Sciatic nerve (tissue), 2 donors: ENCODE results near the gene MACROD2. TPM values are rescaled to one million over a fixed set of nuclear protein-coding genes. Genes with fewer than 3 reads are reported as not detected.
"Not testable (repeated sequence)": the region's sequence is repeated elsewhere in the genome, so short reads cannot be mapped to it uniquely, and the experiment has no call there.

ENCODE experiments used
- ATAC-seq: fragments of 200-7000 bp; cut with Tn5 transposase; one replicate; pipeline ENCODE4 v1.9.1; 2020; ENCODE audit warnings: mild to moderate bottlenecking, moderate library complexity
- DNase-seq: peaks from one replicate; pipeline ENCODE4 v3.0.0-alpha.2; 2020; ENCODE audit warnings: low spot score
- intact Hi-C: fragments of 100-400 bp; cut with DNase I; formaldehyde crosslinking; loops from one replicate; pipeline ENCODE4 v1.14.2; 2022
- total RNA-seq: library from RNA; stranded (reverse); fragmentation: NEBNext Ultra II Directional; extraction: Animal tissue kit (Norgen Biotek cat#: 25700); gene quantifications from one replicate; pipeline ENCODE4 v1.2.1, GENCODE V29; 2021
- donor health status: DM: no; HTN: no; CAD: no.
- donor health status: DM: no; HTN: no; CAD: no.

Gene MACROD2
- total RNA-seq, 1 donor from 2014 or later, result 13.8 TPM

DNA sequence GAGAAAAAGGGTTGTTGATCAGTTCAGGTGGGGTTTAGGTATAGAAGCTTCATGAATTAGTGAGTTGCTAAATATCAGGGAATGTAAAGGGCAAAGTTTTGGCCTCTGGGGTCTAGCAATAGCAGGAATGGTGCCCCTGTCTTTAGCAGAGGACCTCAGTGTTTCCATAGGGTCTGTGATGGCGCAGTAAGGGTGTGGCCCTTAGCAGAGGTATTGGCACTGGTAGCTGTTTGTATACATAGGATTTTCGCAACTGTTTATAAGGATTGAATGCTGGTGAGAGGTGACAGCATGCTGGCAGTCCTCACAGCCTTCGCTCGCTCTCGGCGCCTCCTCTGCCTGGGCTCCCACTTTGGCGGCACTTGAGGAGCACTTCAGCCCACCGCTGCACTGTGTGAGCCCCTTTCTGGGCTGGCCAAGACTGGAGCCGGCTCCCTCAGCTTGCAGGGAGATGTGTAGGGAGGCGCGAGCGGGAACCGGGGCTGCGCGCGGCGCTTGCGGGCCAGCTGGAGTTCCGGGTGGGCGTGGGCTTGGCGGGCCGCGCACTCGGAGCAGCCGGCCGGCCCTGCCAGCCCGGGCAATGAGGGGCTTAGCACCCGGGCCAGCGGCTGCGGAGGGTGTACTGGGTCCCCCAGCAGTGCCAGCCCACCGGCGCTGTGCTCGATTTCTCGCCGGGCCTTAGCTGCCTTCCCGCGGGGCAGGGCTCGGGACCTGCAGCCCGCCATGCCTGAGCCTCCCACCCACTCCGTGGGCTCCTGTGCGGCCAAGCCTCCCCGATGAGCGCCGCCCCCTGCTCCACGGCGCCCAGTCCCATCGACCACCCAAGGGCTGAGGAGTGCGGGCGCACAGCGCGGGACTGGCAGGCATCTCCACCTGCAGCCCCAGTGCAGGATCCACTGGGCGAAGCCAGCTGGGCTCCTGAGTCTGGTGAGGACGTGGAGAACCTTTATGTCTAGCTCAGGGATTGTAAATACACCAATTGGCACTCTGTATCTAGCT is 231.0 kb downstream of the MACROD2 start:
- intact Hi-C loops, DNase-seq, ATAC-seq: not testable (repeated sequence)

DNA sequence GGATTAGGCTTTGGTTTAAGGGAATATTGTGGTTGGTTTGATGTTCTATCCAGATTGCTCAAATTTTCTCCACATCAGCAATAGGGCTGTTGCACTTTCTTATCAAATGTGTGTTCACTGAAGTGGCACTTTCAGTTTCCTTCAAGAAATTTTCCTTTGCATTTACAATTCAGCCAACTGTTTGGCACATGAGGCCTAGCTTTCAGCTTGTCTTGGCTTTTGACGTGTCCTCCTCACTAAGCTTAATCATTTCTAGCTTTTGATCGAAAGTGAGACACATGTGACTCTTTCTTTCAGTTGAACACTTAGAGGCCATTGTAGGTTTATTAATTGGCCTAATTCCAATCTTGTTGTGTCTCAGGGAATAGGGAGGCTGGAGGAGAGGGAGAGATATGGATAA is 237.3 kb downstream of the MACROD2 start:
- no peak for DNase-seq
- no peak for ATAC-seq
- intact Hi-C loops, result no loop called here

DNA sequence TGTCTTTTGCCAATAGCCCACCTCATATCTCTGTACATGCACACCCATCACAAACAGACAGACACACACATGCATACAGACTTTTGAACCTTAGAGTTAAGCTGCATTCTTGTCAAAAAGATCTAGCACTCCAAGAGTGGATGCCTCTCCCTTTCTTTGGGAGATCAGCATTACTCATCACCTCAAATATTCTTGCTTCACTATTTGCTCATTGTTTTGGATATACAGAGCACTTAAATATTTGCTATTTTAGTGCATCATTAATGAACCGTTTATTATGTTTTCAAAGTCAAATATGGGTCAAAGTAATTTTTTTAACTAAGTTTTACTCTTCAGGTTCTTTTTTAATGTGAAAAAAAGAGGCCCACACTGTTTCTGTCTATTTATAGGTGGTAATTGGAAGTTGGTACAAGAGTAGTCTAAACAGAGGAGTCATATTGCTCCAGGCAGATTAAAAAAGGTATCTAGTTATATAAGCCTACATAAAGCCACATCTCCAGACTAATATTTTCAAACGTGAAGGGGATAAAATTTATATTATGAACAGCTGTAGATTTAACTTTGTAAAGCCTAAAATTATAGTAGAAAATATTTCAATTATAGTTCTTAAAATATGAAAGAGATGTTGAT is 239.5 kb downstream of the MACROD2 start:
- ATAC-seq, result no peak
- DNase-seq, result no peak
- intact Hi-C loops, result no loop called here

DNA sequence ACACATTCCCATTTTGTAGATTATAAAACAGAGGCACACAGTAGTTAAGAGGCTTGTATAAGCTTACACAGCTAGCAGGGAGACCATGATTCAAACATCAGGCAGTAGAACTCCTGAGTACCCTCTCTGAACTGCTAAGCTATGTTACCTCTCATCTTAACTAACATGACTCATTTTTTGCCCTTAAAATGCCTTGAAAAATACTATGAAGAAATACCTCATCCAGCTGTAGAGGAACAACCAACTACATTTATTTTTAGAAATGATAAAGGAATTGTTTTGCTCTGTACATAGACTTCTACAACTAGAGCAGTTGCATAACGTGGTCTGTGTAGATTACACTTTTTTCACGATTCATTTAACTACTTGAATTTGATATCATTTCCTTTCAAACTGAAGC is 240.0 kb downstream of the MACROD2 start:
- intact Hi-C loops, result no loop called here
- ATAC-seq, result no peak
- no peak for DNase-seq

DNA sequence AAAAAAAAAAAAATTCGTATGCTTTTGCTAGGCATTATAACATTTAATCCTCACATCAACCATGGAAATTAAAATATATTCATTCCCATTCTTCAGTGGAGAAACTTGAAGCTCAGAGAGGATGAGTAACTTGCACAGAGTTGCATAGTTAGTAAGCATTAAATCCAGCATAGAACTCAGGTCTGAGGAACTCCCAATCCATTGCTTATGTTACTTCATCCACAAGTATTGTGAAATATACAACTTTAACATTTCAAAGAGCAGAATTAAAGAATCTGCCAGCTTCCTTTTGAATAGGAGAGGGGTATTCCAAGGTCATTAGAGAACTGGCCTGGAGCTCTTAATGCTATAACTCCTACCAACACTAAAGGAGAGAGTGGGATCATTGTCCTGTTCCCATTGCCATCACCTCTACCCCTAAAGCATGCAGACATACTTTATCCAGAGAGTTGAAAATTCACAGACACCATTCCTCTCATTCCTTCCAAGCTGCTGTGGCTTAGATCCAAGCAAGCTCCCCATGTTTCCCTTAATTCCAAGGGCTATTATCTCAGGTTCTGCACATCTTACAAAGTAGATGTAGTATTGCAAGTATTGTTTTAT is 250.2 kb downstream of the MACROD2 start:
- ATAC-seq, result no peak
- no peak for DNase-seq
- intact Hi-C loops, result no loop called here

DNA sequence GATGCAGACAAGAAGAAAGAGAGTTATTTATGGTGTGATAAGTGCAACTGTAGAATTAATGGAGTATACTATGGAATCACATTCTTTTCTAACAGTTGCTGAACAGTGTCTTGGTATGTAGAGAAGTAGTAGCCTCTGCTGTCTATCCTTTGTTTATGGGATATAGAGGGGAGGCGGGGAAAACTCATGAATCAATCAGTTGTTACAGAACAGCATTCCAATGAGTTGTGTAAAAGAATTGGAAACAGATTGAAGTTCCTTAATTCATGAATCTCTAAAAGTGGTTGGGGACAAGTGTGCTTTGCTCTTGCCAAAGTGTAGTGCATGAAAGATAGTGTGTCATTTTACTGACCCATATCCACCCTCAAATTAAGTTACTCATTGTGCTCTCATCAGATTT is 264.4 kb downstream of the MACROD2 start:
- no peak for ATAC-seq
- intact Hi-C loops, result no loop called here
- no peak for DNase-seq

DNA sequence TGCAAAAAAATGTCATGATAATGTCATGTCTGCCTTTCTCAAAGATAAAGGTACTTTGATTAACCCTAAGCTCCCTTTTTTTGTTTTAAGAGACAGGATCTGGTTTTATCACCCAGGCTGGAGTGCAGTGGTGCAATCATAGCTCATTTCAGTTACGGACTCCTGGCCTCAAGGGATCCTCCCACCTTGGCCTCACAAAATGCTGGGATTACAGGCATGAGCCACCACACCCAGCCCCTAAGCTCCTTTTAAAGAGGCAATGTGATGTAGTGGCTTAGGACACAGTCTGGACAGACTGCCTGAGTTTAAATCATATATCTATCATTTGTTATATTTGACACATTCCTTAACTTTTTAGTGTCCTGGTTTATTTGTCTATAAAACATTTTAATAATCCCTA is 265.1 kb downstream of the MACROD2 start:
- DNase-seq (no peak), ATAC-seq (no peak)
- intact Hi-C loops, result no loop called here

DNA sequence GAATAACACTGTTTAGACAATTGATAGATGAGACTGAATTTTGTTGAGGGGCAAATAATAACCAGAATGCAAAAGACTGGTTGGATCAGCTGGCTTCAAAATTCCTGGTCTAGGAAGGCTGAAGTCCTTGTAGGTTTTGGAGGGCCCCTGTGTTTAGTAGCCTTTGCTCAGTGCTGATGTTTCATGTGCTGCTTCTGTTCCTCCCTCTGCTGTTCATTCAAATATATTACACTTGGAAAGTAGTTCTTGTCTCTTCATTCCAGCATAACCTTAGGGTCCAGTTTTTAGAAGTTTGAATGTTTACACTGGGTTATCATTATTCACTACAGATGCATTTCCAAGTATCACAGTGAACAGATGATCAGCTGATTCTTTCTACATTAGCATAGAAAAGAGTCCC is 269.6 kb downstream of the MACROD2 start:
- no peak for ATAC-seq
- DNase-seq, result no peak
- intact Hi-C loops, result no loop called here

DNA sequence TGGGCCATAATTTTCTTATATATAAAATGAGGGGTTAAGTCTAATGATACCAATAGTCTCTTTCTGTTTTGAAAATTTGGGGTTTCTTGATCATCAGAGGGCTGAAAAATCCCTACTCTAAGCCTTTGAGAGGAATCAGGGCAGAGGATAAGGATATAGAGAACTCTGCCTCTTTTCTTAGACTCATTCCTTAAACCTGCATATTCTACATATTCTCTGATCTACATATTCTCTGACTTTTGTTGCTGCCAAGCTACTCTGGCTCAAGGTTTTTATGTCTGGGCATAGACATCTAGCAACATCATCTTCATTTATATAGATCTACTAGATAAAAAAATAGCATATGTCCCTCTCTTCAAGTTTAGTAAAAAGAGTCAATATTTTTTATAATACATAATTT is 270.9 kb downstream of the MACROD2 start:
- ATAC-seq, result no peak
- DNase-seq, result no peak
- intact Hi-C loops, result no loop called here

DNA sequence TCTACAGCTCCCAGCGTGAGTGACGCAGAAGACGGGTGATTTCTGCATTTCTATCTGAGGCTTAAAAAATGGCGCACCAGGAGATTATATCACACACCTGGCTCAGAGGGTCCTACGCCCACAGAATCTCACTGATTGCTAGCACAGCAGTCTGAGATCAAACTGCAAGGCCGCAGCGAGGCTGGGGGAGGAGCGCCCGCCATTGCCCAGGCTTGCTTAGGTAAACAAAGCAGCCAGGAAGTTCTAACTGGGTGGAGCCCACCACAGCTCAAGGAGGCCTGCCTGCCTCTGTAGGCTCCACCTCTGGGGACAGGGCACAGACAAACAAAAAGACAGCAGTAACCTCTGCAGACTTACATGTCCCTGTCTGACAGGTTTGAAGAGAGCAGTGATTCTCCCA is 275.4 kb downstream of the MACROD2 start:
- intact Hi-C loops, DNase-seq, ATAC-seq: not testable (repeated sequence)

DNA sequence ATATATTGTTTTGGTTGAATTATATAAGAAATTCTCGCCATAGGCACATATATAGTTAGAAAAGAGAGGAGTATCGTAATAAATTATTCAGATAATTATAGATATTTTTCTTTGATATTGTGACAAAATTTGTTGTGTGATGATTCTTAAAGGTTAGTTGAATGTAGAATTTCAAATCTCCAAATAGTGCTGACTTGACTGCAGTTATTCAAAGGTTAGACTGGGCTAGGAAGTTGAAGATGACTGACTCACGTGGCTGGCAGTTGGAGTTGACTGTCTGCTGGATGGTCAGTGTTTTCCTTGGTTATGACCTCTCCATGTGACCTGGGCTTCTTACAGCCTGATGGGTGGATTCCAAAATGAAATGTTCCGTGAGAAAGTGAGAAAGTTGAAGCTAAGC is 286.8 kb downstream of the MACROD2 start:
- no peak for DNase-seq
- intact Hi-C loops, result no loop called here
- ATAC-seq, result no peak

DNA sequence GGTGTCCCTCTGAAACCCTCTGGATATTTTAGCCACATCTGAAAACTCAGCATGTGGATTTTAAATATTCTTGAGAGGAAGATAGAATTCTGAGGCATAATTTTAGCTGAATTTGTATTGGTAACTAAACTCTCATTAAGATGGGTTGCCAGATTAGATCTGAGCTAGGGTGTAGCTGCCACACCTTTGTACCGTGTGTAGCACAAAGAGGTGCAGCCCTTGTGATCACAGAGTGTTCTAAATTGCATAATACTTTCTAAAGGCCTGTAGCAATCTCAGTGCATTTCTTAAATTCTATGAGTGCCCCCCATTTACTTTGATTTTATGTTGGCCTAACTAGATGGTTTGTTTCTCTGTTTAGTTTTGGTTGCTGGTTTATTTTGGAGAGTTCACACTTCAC is 289.1 kb downstream of the MACROD2 start:
- intact Hi-C loops, result no loop called here
- no peak for DNase-seq
- no peak for ATAC-seq

DNA sequence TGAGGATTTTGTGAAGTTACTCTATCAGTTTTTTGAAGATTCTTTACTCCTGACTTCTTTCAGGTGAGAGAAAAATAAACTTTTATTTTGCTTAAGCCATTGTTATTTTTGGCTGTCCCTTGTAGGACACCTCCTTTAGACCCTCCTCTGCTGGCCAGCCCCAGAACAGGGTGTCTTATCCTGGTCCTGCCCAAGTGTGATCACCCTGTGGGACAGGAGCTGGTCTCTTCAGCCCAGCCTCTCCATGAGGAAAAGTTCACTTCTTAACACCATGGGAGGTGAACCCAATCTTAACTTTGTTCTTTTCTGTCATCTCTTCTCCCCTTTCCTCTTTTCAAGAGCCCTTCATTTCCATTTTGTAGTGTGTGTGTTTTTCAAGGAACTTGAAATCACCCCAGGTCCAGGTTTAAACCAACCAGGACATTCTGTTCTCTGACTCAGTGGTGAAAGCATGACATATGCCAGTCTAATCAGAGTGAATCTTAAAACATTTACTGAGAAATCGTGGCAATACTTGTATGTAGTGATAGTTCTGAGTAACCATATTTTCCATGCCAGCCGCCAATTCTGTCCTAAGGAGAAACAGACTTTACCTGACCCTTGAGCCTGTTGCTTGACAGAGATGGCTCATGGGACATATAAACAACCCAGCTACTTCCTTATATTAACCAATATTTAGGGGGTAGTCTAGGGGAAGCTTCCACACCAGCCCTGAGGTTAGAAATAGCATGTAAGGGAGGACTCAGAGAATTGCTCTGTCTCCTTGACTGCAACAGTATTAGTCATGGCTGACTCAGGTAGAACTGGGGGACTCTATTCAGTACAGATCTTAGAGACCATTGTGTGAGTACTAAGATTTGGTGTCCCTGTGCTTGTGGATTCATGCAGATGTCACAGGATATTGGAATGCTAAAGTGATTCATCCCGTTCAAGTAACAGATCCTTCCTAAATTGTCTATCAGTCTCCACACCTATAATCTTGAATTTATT is 293.3 kb downstream of the MACROD2 start:
- DNase-seq, result no peak
- intact Hi-C loops, result no loop called here

DNA sequence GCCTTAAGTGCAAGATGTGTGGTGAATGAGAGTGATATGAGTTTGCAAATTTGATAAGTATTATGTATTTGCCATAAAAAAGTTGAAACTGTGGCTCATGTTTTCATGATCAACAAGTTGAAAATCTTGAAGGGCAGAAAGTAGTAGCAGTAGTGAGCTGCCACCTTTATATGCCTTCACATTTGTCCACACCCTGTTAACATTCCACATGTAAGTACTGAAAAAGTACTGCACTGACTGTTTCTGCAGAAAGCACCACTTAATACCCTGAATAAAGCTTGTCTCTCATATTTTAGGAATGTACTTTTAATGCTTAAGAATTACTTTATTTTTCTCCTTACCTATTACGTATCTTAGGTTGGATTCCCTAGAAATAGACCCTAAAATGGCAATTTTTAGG is 296.2 kb downstream of the MACROD2 start:
- no peak for ATAC-seq
- no peak for DNase-seq
- intact Hi-C loops, result no loop called here

More for the DNA sequence above, 293.3 kb downstream of the MACROD2 start:
- no peak for ATAC-seq

DNA sequence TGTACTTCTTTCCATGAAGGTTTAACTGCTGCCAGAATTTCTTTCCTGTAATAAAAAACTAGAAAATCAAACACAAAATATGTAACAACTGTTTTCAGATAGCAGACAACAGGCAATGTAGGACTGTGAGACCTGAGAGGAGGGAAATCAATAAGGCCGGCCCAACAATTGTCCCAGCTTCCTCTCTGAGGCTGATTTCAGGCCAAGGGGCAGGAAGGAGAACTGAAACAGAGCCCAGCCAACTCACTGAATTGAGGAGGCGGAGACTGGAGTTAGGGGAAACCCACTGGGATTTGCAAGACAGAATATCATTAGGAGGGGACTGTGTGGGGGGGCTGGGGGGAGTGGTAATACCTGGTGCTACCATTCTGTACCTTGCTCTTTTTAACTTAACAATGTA is 299.9 kb downstream of the MACROD2 start:
- no peak for ATAC-seq

DNA sequence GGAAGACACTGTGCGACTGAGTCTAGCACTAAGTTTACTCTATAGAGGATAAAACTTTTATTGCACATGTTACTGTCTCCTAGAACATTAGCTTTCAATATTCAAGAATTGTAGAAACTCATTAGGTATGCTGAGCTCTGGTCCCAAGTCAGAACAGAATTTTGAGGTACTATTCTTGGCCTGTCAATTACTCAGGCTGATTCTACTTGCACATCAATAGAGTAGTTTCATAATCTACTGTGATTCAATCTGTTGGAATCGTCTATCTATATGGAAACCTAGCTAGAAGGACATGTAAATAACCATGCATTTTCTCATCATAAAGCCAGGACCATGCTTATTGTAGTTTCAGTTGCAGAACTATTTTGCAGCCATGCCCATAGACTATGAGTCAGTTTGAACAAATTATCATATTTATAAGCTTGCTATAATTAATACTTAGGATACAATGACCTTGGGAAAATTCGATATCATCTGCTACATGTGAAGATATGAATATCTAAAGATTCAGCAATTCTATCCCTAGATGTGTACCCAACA is 300.5 kb downstream of the MACROD2 start:
- intact Hi-C loops, result no loop called here
- DNase-seq (no peak), ATAC-seq (no peak)

More for the DNA sequence above, 299.9 kb downstream of the MACROD2 start:
- no peak for DNase-seq
- intact Hi-C loops, result no loop called here

DNA sequence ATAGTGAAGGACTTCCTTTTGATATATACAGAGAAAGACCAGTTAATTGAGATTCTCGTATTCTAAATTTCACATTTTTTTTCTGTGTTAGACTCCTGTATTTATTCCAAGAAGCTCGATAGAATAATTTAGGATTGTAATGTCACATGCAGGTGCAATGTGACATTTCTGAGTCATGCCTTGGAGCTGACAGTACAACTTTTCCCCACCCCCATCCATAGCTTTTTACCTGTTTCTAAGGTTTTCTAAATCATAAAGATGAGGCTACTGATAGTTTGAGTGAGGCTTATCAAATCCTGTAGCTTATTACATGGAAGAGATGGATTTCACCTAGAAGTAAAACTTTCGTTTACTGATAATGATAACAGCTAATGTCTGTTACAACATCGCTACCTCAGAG is 304.5 kb downstream of the MACROD2 start:
- intact Hi-C loops, result no loop called here
- DNase-seq (no peak), ATAC-seq (no peak)

DNA sequence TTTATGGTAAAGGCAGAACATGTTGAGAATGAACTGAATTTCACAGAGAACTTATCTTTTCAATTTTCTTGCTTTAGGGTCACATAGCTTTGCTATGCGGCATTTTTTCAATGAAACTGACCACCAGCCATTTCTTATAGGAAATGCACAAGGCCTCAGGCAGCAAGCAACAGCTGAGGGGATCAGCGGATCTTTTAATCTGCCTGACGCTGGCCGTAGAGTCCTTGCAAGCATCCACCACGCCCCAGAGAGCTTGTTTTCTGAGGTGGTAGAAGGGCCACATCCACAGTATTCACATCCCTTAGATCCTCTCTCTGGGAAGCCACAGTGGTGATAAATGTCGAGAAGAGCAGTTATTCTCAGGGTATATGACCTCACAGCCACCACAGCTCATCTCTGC is 307.8 kb downstream of the MACROD2 start:
- ATAC-seq (no peak), DNase-seq (no peak)
- intact Hi-C loops, result no loop called here

DNA sequence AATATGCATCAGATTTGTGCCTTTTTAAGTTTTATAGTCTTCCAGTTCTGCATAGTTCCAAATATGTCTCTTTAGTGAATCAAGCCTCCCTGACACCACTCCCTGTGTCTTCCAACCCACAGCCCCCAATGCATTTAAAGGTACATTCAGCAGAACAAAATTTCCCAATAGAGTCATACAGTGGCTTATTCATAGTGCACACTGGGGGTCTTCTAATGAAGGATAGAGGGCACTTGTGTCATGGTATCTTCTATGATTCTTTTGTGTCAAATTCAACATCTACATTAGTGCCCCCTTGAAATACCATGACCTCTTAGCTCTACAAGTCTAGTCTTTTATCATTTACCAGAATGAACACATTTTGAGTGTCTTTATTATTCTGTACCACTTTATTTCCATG is 308.3 kb downstream of the MACROD2 start:
- intact Hi-C loops, result no loop called here
- no peak for ATAC-seq
- no peak for DNase-seq
